ENCODE data around the gene FGF19. TPM values are rescaled to one million over a fixed set of nuclear protein-coding genes. Genes with fewer than 3 reads are reported as not detected.

The FGF19 gene
- total and polyA plus RNA-seq, 2 donors (not counting 1 experiment from before 2014, with no cell fraction given), result not detected

- POLR2A ChIA-PET, result no interaction called here
These were observed 2.3 kb upstream of the FGF19 start for GRCh38 chr11:69705901-69706787.

More at GRCh38 chr11:69705901-69706787, 2.3 kb upstream of the FGF19 start:
- CTCF ChIA-PET, result no interaction called here
- Mint-ChIP-seq H3K27me3 (peaks cover 47% of the 10 kb centered on the region), H3K4me3 (no peak overlapping the region), H3K27ac (no peak overlapping the region), H3K4me1 (peaks cover 17% of the 10 kb centered on the region), H3K9me3 (ENCODE audit: insufficient read depth) (no peaks in the 10 kb centered on the region)
- Histone ChIP-seq H4K20me1 (ENCODE audit: control insufficient read depth, insufficient read depth, low read length, poor library complexity, severe bottlenecking) (no peaks in the 10 kb centered on the region), H3K4me2 (replicated peaks; ENCODE audit: low read depth, low read length, poor library complexity, severe bottlenecking) (peak overlapping the region; percentile 30), H2AFZ (ENCODE audit: insufficient read depth, low read depth, low read length, poor library complexity, severe bottlenecking) (no peak overlapping the region), H3K4me1 (ENCODE audit: control insufficient read depth in 2 of 2, insufficient read depth in 2 of 2, low read length in 2 of 2) (peaks cover 17 to 27% of the 10 kb centered on the region in 2 donors), H3K27me3 (replicated peaks in 1 of 4; ENCODE audit: control extremely low read depth in 1 of 4, control insufficient read depth in 3 of 4, insufficient read depth in 4 of 4, low read length in 3 of 4) (peaks cover 0 to 71% (median 22%) of the 10 kb centered on the region in 4 experiments), H3K9ac (ENCODE audit: low read length) (no peak overlapping the region), H3K9me3 (ENCODE audit: control extremely low read depth in 1 of 3, control insufficient read depth in 2 of 3, insufficient read depth in 1 of 3, low read length in 2 of 3) (peaks cover 0 to 12% (median 0%) of the 10 kb centered on the region in 3 donors), H3K36me3 (replicated peaks in 1 of 2; ENCODE audit: control extremely low read depth in 1 of 2, control insufficient read depth in 1 of 2, extremely low read depth in 1 of 2, insufficient read depth in 2 of 2, low read length in 1 of 2) (no peaks in the 10 kb centered on the region), H3K79me2 (ENCODE audit: control insufficient read depth, insufficient read depth, low read length) (no peaks in the 10 kb centered on the region), H3K27ac (ENCODE audit: low read length in 2 of 2) (no peak overlapping the region), H3K4me3 (ENCODE audit: control extremely low read depth in 1 of 5, extremely low read depth in 1 of 5, insufficient read depth in 1 of 5, low read depth in 2 of 5, low read length in 4 of 5) (no peak overlapping the region)
- 49% methylated on average over 18 of the region's 20 CpGs for WGBS (ENCODE audit: insufficient coverage)
- TF ChIP-seq CTCF (IDR thresholded peaks at IDR 0.05) (no peak), EZH2 (IDR thresholded peaks at IDR 0.05; ENCODE audit: borderline replicate concordance, insufficient read depth, low read depth, low read length, poor library complexity, severe bottlenecking) (no peak)
- intact Hi-C loops (cut with micrococcal nuclease), result no loop called here
- DNase-seq (no peak), ATAC-seq (ENCODE audit: low read depth) (no peak)
